HTERT RPE-1 (cell line): Measurements from ENCODE around the gene DCBLD2.

Experiments used
- in situ Hi-C: fragments of 300-500 bp; cut with MboI; formaldehyde crosslinking; loops from 4 replicates; pipeline ENCODE4 v1.14.3; 2020; ENCODE audit warnings: low sequenced_read_pairs

Gene DCBLD2

GRCh38 chr3:98798820-98799219 lies 102.7 kb downstream of the DCBLD2 start:
- in situ Hi-C loops = no loop called here

GRCh38 chr3:98797905-98798304 lies 103.6 kb downstream of the DCBLD2 start:
- in situ Hi-C loops = no loop called here

GRCh38 chr3:98796334-98796733 lies 105.2 kb downstream of the DCBLD2 start:
- in situ Hi-C loops = no loop called here

- in situ Hi-C loops = no loop called here
Observed at GRCh38 chr3:98793971-98794370, 107.5 kb downstream of the DCBLD2 start.

- in situ Hi-C loops = no loop called here
Observed at GRCh38 chr3:98791341-98792325, 109.9 kb downstream of the DCBLD2 start.

GRCh38 chr3:98788651-98789050 lies 112.8 kb downstream of the DCBLD2 start:
- in situ Hi-C loops = no loop called here

GRCh38 chr3:98787181-98787580 lies 114.3 kb downstream of the DCBLD2 start:
- in situ Hi-C loops = no loop called here

GRCh38 chr3:98786364-98787006 lies 115.0 kb downstream of the DCBLD2 start:
- in situ Hi-C loops = no loop called here

GRCh38 chr3:98784666-98785600 lies 116.6 kb downstream of the DCBLD2 start:
- in situ Hi-C loops = no loop called here

- in situ Hi-C loops = no loop called here
Observed at GRCh38 chr3:98784042-98784441, 117.5 kb downstream of the DCBLD2 start.

GRCh38 chr3:98782824-98783500 lies 118.5 kb downstream of the DCBLD2 start:
- in situ Hi-C loops = no loop called here

- in situ Hi-C loops = no loop called here
Observed at GRCh38 chr3:98780343-98780742, 121.2 kb downstream of the DCBLD2 start.

GRCh38 chr3:98779541-98780335 lies 121.8 kb downstream of the DCBLD2 start:
- in situ Hi-C loops = no loop called here

- in situ Hi-C loops = no loop called here
Observed at GRCh38 chr3:98778852-98779413, 122.6 kb downstream of the DCBLD2 start.

GRCh38 chr3:98778383-98778782 lies 123.1 kb downstream of the DCBLD2 start:
- in situ Hi-C loops = no loop called here

GRCh38 chr3:98777801-98778220 lies 123.7 kb downstream of the DCBLD2 start:
- in situ Hi-C loops = no loop called here

- in situ Hi-C loops = no loop called here
Observed at GRCh38 chr3:98777286-98777685, 124.2 kb downstream of the DCBLD2 start.

GRCh38 chr3:98776140-98776493 lies 125.4 kb downstream of the DCBLD2 start:
- in situ Hi-C loops = no loop called here

- in situ Hi-C loops = no loop called here
Observed at GRCh38 chr3:98775459-98776139, 125.9 kb downstream of the DCBLD2 start.
